ENCODE data around the gene SPP1. TPM values are rescaled to one million over a fixed set of nuclear protein-coding genes. Genes with fewer than 3 reads are reported as not detected.

The SPP1 gene
- total RNA-seq, 3 donors from 2014 or later, result 1.4 to 27.6 (median 3.0) TPM

DNA sequence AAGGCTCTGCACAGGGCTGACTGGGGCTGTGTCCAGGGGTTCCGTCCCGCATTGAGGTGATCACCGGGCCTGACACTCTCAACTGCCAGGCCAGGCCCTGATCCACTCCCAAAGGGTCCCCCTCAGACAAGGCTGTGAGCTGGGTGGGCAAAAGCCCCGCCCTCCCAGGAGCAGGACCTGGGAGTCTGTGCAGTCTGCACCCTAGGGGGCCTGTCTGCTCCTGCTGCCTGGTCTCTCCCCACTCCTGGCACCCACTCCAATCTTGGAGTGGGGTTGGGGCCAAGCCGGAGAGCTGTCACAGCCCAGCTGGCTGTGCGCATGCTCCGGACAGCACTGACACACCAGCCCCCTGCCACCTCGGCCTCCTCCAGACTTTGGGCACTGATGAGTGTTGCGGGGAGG is 9.4 kb upstream of the SPP1 start:
- intact Hi-C loops (cut with DNase I, micrococcal nuclease), result no loop called here
- no peak for ATAC-seq

DNA sequence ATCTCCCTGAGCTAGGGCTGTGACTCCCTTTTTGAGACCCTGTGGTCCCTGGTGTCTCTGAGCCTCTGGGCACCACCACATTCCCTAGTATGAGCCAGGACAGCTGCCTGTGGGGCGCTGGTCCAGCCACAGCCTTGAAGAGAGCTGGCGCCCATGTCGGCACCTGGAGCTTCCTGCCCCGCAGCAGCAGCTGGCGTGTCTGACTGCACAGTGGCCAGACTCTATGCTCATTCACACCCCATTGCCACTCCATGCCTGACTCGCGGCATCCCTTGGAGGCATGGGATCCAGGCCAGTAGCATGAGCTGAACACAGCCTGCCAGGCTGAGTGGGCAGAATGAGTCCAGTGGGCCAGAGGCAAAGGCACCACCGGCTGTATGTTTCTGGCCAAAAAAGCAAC is 8.3 kb upstream of the SPP1 start:
- DNase-seq, result no peak
- Histone ChIP-seq H3K4me3 (no peak overlapping the region), H3K4me1 (ENCODE audit: low read depth) (no peaks in the 10 kb centered on the region), H3K9me3 (no peaks in the 10 kb centered on the region), H3K36me3 (ENCODE audit: low read depth) (no peaks in the 10 kb centered on the region)
- TF ChIP-seq CTCF (IDR thresholded peaks at IDR 0.05), result no peak
- intact Hi-C loops (cut with DNase I, micrococcal nuclease), result no loop called here
- no peak for ATAC-seq

More for the DNA sequence above, 9.4 kb upstream of the SPP1 start:
- Histone ChIP-seq H3K4me3 (no peak overlapping the region), H3K9me3 (no peaks in the 10 kb centered on the region), H3K4me1 (ENCODE audit: low read depth) (no peaks in the 10 kb centered on the region), H3K36me3 (ENCODE audit: low read depth) (no peaks in the 10 kb centered on the region)
- no peak for TF ChIP-seq CTCF (IDR thresholded peaks at IDR 0.05)
- DNase-seq, result no peak

- no peaks in the 10 kb centered on the region for H3K36me3 ChIP-seq (ENCODE audit: low read depth)
- DNase-seq, result no peak
- no peaks in the 10 kb centered on the region for H3K9me3 ChIP-seq
- no peaks in the 10 kb centered on the region for H3K4me1 ChIP-seq (ENCODE audit: low read depth)
- H3K4me3 ChIP-seq, result no peak overlapping the region
- intact Hi-C loops (cut with DNase I, micrococcal nuclease), result loop anchor here (5.0 to 10.0 kb wide), 2 partner anchors 115 to 118 kb away; no protein-coding TSS in a partner anchor
- no peak for ATAC-seq
- no peak for TF ChIP-seq CTCF (IDR thresholded peaks at IDR 0.05)
Observed at GRCh38 chr4:87970121-87970520, 5.4 kb upstream of the SPP1 start.

GRCh38 chr4:87971866-87972265 is 3.6 kb upstream of the SPP1 start:
- ATAC-seq, result no peak
- intact Hi-C loops (cut with DNase I, micrococcal nuclease), result loop anchor here (5.0 to 10.0 kb wide), 2 partner anchors 117 to 120 kb away; no protein-coding TSS in a partner anchor
- no peak for TF ChIP-seq CTCF (IDR thresholded peaks at IDR 0.05)
- H3K36me3 ChIP-seq (ENCODE audit: low read depth), result no peaks in the 10 kb centered on the region
- no peak overlapping the region for H3K4me3 ChIP-seq
- no peaks in the 10 kb centered on the region for H3K4me1 ChIP-seq (ENCODE audit: low read depth)
- DNase-seq, result no peak
- no peaks in the 10 kb centered on the region for H3K9me3 ChIP-seq

DNA sequence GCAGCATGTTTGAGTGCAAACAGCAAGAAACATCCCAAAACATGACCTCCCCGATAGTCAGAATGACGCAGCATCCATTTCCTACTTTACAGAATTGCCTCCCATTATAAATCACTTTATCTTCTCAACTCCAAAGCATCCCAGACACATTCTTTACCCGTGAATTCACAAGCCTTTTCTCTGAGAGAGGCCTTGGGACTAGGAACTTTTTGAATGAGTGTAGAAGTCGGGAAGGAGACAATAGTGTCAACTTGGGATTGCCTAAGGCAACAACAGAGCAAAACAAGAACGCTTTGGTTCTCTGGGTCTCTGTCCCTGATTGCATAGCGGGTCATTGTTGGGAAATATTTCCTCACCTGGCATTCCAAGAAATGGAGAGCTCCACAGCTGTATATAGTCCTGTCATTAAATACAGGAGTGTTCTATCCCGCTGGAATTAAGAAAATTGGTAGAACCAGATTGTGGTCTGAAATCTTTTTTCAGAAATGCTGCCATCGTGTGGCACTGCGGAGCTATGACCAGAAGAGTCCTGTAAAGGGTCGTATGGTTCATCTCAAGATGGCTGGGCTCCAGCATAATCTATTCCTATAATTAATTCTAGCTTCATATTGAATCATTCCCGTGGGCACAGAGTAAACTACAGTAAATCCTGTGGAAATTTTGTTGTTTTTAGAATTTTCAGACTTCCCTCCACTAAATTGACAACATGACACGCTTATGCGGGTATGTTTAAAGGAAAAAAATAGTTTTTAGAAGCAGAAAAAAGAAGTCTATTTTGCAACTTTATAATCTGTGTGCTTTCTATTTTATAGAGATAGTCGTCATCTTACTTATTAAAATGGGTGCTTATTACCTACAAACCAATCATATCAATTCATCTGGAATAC is 2.0 kb upstream of the SPP1 start:
- Histone ChIP-seq H3K9me3 (no peaks in the 10 kb centered on the region), H3K4me1 (ENCODE audit: low read depth) (no peaks in the 10 kb centered on the region), H3K36me3 (ENCODE audit: low read depth) (no peaks in the 10 kb centered on the region), H3K4me3 (no peak overlapping the region)
- ATAC-seq (peak; percentile 62), DNase-seq (peak in 2 of 3 donors; percentile 45 to 57)
- TF ChIP-seq CTCF (IDR thresholded peaks at IDR 0.05), result peak; percentile 44
- intact Hi-C loops (cut with DNase I, micrococcal nuclease), result loop anchor here (5.0 to 10.0 kb wide), 2 partner anchors 119 to 121 kb away; no protein-coding TSS in a partner anchor
